OCI-LY3 (cell line): ENCODE results near the gene AIG1.

ENCODE experiments used
- EZH2phosphoT487 ChIP-seq: fragments of 200-600 bp; shearing (Covaris generic); IDR thresholded peaks from 2 replicates; pipeline ENCODE4 v1.6.1; 2018; ENCODE audit warnings: antibody characterized with exemption, mixed run types, low read depth
- TF ChIP-seq, protein P1 (sequence below): fragments of 200-600, 300-600 bp; sonication (generic); IDR thresholded peaks from 2 replicates; pipeline ENCODE4 v1.5.1; 2014; ENCODE audit warnings: antibody characterized with exemption, low read length, low read depth

DNA sequence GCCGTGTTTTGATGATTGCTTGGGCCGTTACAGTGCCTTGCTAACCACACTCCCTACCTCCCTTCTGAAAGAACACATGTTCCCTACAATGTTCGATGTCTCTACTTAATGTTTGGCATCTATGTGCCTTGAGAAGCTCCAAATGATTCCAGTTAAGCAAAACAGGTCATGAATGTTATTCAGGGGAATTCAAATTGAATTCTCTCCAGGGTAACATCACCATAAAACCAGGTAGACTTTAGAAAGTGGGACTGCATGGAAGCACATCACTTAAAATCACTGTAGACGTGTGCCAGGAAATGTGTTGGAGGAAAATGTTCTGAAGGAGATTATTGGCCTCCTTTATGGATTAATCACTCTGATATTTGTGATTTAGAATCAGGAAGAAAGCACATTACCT lies 261.7 kb downstream of the AIG1 start:
- TF ChIP-seq, protein P1, sequence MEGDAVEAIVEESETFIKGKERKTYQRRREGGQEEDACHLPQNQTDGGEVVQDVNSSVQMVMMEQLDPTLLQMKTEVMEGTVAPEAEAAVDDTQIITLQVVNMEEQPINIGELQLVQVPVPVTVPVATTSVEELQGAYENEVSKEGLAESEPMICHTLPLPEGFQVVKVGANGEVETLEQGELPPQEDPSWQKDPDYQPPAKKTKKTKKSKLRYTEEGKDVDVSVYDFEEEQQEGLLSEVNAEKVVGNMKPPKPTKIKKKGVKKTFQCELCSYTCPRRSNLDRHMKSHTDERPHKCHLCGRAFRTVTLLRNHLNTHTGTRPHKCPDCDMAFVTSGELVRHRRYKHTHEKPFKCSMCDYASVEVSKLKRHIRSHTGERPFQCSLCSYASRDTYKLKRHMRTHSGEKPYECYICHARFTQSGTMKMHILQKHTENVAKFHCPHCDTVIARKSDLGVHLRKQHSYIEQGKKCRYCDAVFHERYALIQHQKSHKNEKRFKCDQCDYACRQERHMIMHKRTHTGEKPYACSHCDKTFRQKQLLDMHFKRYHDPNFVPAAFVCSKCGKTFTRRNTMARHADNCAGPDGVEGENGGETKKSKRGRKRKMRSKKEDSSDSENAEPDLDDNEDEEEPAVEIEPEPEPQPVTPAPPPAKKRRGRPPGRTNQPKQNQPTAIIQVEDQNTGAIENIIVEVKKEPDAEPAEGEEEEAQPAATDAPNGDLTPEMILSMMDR: no peak
- TF ChIP-seq EZH2phosphoT487: no peak
